ENCODE results near the gene ZNF577.
A peak's percentile ranks its signal among the peaks of the same experiment; 100 is the strongest.

ZNF577 gene

DNA sequence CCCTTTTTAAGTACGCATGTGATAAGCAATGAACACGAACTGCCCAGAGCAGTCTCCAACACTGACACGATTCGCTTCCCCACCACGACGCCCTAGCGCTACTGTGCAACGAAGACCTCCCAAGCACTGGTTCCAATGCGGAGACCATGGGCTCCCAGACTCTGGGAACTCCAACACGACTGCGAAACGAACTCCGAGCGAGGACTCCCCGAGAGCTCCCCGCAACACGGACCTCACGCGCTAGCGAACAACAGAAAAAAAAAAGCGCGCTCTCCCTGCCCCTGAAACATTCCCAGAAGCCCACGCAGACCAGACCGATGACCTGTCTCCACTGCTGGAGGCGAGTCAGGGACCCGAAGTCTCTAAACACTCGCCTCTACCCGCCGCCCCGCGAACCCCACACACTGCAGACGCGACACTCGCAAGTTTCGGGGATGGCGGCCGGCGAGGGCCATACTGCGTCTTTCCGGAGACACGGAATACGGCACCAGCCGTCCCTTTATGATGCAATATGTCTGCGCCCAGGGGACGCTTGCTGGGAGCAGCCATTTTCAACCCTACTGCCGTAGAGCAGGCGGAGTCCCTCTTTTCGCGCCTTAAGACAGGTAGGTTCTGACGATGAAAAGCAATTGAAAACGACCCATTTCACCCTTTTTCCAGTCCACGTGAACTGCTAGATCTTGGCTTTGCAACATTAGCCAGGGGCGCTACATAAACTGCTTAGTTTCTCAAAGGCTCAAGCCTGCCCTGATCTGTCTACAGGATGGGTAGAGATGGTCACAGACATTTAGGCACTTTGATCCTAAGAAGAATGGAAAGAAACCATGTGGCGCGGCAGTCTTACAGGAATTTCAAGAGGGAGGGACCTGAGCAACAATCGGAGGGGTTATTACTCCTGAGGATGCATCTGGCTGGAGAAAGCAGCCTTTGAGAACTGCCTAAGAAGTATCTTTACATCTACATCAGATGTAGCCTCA, at the start of gene ZNF577:
ZNF577 (minus strand) TSS at position 430 of the 977 bp plus-strand sequence. CDS start 7,569 bp downstream, outside the sequence.
- H3K36me3 ChIP-seq (ENCODE audit: insufficient read depth, insufficient read length, low read length) = peaks cover 34% of the 10 kb centered on the region
- no peaks in the 10 kb centered on the region for H3K4me1 ChIP-seq (ENCODE audit: insufficient read depth, insufficient read length)
- peaks cover 56% of the 10 kb centered on the region for H3K9me3 ChIP-seq (ENCODE audit: insufficient read depth, low read length)
- H3K4me3 ChIP-seq (ENCODE audit: insufficient read length, low read depth) = peak within 1 kb of the TSS; percentile 67
- no peaks in the 10 kb centered on the region for H3K27me3 ChIP-seq (ENCODE audit: insufficient read depth, insufficient read length)
- peak within 1 kb of the TSS; percentile 82 for H3K9ac ChIP-seq (ENCODE audit: insufficient read length, low read depth)
- peak; percentile 80 for DNase-seq (ENCODE audit: low read depth, low spot score)
- peak; percentile 98 for TF ChIP-seq YY1 (IDR thresholded peaks at IDR 0.05; ENCODE audit: insufficient read depth, insufficient read length)
- no peak for TF ChIP-seq SUZ12 (IDR thresholded peaks at IDR 0.05; ENCODE audit: extremely low read depth, insufficient read depth, insufficient read length)

DNA sequence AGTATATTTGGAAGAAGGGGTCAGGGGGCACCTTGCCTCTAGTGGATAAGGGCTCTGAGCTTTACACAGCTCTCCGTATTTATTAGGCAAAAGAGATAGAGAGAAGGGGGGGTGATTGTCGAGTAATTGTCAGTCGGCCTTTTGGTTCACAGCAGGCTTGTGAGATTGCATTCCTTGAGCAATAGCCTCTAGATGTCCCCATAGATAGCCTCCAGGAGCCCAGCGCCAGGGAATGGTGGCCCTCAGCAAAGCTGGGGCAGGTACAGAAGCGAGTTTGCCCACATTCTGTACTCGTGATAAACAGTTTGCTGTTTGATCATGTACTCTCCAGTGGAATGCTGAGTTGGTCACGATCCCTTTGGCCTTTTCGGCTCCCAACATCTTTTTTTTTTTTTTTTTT, 44.2 kb upstream of the ZNF577 start:
- TF ChIP-seq SUZ12 (IDR thresholded peaks at IDR 0.05; ENCODE audit: extremely low read depth, insufficient read depth, insufficient read length) (no peak), ZNF274 (IDR thresholded peaks at IDR 0.05; ENCODE audit: low read depth, low read length) (no peak), YY1 (IDR thresholded peaks at IDR 0.05; ENCODE audit: insufficient read depth, insufficient read length) (no peak)
- 0 out of 2 replicates have a peak, but pooled peaks cover 4% of the 10 kb centered on the region for H3K9me3 ChIP-seq (ENCODE audit: insufficient read depth, low read length)
- H3K4me3 ChIP-seq (ENCODE audit: insufficient read length, low read depth) = no peak overlapping the region
- peaks cover 41% of the 10 kb centered on the region for H3K36me3 ChIP-seq (ENCODE audit: insufficient read depth, insufficient read length, low read length)
- H3K9ac ChIP-seq (ENCODE audit: insufficient read length, low read depth) = no peak overlapping the region
- H3K4me1 ChIP-seq (ENCODE audit: insufficient read depth, insufficient read length) = no peaks in the 10 kb centered on the region
- DNase-seq (ENCODE audit: low read depth, low spot score) = no peak
- H3K27me3 ChIP-seq (ENCODE audit: insufficient read depth, insufficient read length) = no peaks in the 10 kb centered on the region

DNA sequence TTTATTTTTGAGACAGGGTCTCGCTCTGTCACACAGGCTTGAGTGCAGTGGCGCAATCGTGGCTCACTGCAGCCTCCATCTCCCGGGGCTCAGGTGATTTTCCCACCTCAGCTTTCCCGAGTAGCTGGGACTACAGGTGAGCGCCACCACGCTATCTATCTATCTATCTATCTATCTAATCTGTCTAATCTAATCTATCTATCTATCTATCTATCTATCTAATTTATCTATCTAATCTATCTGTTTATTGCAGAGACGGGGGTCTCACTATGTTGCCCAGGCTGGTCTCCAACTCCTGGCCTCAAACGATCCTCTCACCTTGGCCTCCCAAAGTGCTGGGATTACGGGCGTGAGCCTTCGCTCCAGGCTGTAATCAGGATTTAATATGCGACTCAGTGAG, 40.1 kb upstream of the ZNF577 start:
- Histone ChIP-seq H3K4me3 (ENCODE audit: insufficient read length, low read depth) (peak overlapping the region; percentile 89), H3K36me3 (ENCODE audit: insufficient read depth, insufficient read length, low read length) (peaks cover 14% of the 10 kb centered on the region), H3K9me3 (ENCODE audit: insufficient read depth, low read length) (peaks cover 18% of the 10 kb centered on the region; the same call in 1 of the 2 replicates), H3K27me3 (ENCODE audit: insufficient read depth, insufficient read length) (no peaks in the 10 kb centered on the region), H3K9ac (ENCODE audit: insufficient read length, low read depth) (peak overlapping the region; percentile 86), H3K4me1 (ENCODE audit: insufficient read depth, insufficient read length) (no peaks in the 10 kb centered on the region)
- no peak for DNase-seq (ENCODE audit: low read depth, low spot score)
- TF ChIP-seq YY1 (IDR thresholded peaks at IDR 0.05; ENCODE audit: insufficient read depth, insufficient read length) (no peak), ZNF274 (IDR thresholded peaks at IDR 0.05; ENCODE audit: low read depth, low read length) (no peak), SUZ12 (IDR thresholded peaks at IDR 0.05; ENCODE audit: extremely low read depth, insufficient read depth, insufficient read length) (no peak)

DNA sequence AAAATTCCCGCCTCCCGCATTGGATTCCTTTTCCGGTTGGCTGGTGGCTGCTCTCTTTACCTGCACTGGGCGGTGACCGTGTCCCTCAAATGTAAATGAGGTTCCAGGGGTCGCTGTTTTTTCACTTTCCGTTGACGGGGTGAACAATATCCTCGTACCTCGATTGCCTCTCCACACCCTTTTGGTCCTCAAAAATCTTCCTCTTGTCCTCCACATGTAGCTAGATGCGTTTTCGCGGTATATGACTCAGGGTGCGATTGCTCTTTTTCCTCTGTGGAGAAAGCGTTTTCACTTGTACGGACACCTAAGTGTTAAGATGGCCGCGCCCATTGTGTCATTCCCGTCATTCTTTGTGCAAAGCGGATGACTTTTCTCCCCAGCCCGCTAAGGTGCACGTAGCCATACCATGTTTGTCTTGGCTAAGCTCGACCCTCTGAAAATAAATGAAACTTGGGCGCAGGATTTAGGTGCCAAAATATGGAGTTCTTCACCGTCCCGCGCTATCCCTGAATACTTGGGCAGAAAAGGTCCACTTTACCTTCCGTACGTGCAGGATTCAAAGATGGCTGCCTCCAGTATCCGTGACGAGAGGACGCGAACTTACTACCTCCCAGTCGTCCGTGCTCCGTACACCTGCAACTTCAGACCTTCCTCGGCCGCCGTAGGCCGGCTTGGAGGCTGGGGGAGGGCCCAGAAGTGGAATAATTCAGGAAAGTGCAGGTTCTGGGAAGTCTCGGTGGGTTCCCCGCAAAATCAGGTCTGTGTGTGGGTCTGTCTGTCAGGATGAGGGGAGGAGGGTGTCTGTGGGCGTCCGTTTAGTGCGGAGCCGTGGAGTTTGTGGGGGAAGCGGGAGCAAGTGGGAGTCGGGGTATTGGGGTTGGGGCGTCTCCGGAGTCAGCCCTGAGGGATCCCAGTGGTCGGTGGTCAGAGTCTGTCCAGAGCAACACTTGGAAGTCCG, 39.3 kb upstream of the ZNF577 start, which contains the start of gene ZNF613:
ZNF613 (plus strand) TSS at position 689 of the 958 bp plus-strand sequence. CDS start 8,749 bp downstream, outside the sequence.
- no peaks in the 10 kb centered on the region for H3K27me3 ChIP-seq (ENCODE audit: insufficient read depth, insufficient read length)
- H3K36me3 ChIP-seq (ENCODE audit: insufficient read depth, insufficient read length, low read length) = peaks cover 10% of the 10 kb centered on the region
- DNase-seq (ENCODE audit: low read depth, low spot score) = peak; percentile 87
- peak within 1 kb of the TSS; percentile 86 for H3K9ac ChIP-seq (ENCODE audit: insufficient read length, low read depth)
- peaks cover 26% of the 10 kb centered on the region for H3K9me3 ChIP-seq (ENCODE audit: insufficient read depth, low read length)
- no peak for TF ChIP-seq ZNF274 (IDR thresholded peaks at IDR 0.05; ENCODE audit: low read depth, low read length)
- peak; percentile 93 for TF ChIP-seq YY1 (IDR thresholded peaks at IDR 0.05; ENCODE audit: insufficient read depth, insufficient read length)
- H3K4me3 ChIP-seq (ENCODE audit: insufficient read length, low read depth) = peak within 1 kb of the TSS; percentile 89
- no peaks in the 10 kb centered on the region for H3K4me1 ChIP-seq (ENCODE audit: insufficient read depth, insufficient read length)

DNA sequence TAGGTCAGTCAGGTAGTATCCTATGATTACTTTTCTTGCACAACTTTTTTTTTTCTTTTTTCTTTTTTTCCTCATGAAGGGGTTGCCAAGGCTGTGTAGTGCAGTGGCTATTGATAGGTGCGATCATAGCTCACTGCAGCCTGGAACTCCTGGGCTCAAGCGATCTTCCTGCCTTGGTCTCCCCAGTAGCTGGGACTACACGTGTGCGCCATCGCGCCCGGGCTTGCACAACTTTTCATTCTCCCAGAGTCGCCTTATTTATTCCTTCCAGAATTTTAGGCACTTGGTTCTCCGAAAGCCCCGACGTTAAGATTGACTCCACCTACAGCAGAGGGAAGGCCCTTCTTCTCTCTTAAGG, 38.7 kb upstream of the ZNF577 start:
- no peak for TF ChIP-seq YY1 (IDR thresholded peaks at IDR 0.05; ENCODE audit: insufficient read depth, insufficient read length)
- no peak for TF ChIP-seq ZNF274 (IDR thresholded peaks at IDR 0.05; ENCODE audit: low read depth, low read length)
- no peak for TF ChIP-seq SUZ12 (IDR thresholded peaks at IDR 0.05; ENCODE audit: extremely low read depth, insufficient read depth, insufficient read length)
- DNase-seq (ENCODE audit: low read depth, low spot score) = no peak
- Histone ChIP-seq H3K36me3 (ENCODE audit: insufficient read depth, insufficient read length, low read length) (peaks cover 7% of the 10 kb centered on the region), H3K9ac (ENCODE audit: insufficient read length, low read depth) (no peak overlapping the region), H3K9me3 (ENCODE audit: insufficient read depth, low read length) (peaks cover 32% of the 10 kb centered on the region), H3K4me3 (ENCODE audit: insufficient read length, low read depth) (peak overlapping the region; percentile 89), H3K4me1 (ENCODE audit: insufficient read depth, insufficient read length) (no peaks in the 10 kb centered on the region), H3K27me3 (ENCODE audit: insufficient read depth, insufficient read length) (no peaks in the 10 kb centered on the region)

DNA sequence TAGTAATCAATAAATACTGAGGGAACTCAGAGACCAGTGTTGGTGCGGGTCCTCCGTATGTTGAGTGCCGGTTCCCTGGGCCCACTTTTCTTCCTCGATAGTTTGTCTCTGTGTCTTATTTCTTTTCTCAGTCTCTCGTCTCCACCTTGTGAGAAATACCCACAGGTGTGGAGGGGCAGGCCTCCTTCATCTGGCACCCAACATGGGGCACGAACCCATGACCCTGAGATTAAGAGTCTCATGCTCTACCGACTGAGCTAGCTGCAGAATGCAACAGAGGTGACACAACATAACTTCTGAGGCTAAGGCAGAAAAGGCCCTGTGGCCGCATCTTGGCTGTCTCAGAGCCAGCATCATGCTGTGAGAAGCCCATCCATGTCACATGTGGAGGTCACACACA, 34.2 kb upstream of the ZNF577 start:
- Histone ChIP-seq H3K9me3 (ENCODE audit: insufficient read depth, low read length) (peaks cover 76% of the 10 kb centered on the region), H3K27me3 (ENCODE audit: insufficient read depth, insufficient read length) (no peaks in the 10 kb centered on the region), H3K4me1 (ENCODE audit: insufficient read depth, insufficient read length) (no peaks in the 10 kb centered on the region), H3K36me3 (ENCODE audit: insufficient read depth, insufficient read length, low read length) (no peaks in the 10 kb centered on the region), H3K9ac (ENCODE audit: insufficient read length, low read depth) (no peak overlapping the region), H3K4me3 (ENCODE audit: insufficient read length, low read depth) (no peak overlapping the region)
- DNase-seq (ENCODE audit: low read depth, low spot score) = no peak
- no peak for TF ChIP-seq YY1 (IDR thresholded peaks at IDR 0.05; ENCODE audit: insufficient read depth, insufficient read length)
- TF ChIP-seq SUZ12 (IDR thresholded peaks at IDR 0.05; ENCODE audit: extremely low read depth, insufficient read depth, insufficient read length) = no peak
- TF ChIP-seq ZNF274 (IDR thresholded peaks at IDR 0.05; ENCODE audit: low read depth, low read length) = no peak

Measured in NT2/D1 (cell line).